NCI-H1694 (cell line): ENCODE data around the gene GNAS.

Source experiments
- DNase-seq: peaks from one replicate; lab custom pipeline; 2025; lab: John Stamatoyannopoulos, UW

GNAS gene

GRCh38 chr20:58854638-58855471 is 2.3 kb downstream of the GNAS start:
- DNase-seq: no peak

- no peak for DNase-seq
Measured at GRCh38 chr20:58855506-58856389, 3.2 kb downstream of the GNAS start.

GRCh38 chr20:58863044-58863790 is 10.7 kb downstream of the GNAS start:
- no peak for DNase-seq

GRCh38 chr20:58864346-58864745 is 11.8 kb downstream of the GNAS start:
- DNase-seq: no peak

- DNase-seq: no peak
Measured at GRCh38 chr20:58865843-58866242, 13.3 kb downstream of the GNAS start.

- no peak for DNase-seq
Measured at GRCh38 chr20:58867211-58867610, 14.7 kb downstream of the GNAS start.

GRCh38 chr20:58868795-58869194 is 16.3 kb downstream of the GNAS start:
- no peak for DNase-seq

- no peak for DNase-seq
Measured at GRCh38 chr20:58869662-58870227, 17.2 kb downstream of the GNAS start.

GRCh38 chr20:58870293-58871014 is 17.9 kb downstream of the GNAS start:
- DNase-seq: no peak

GRCh38 chr20:58871533-58872102 is 19.1 kb downstream of the GNAS start:
- no peak for DNase-seq

- no peak for DNase-seq
Measured at GRCh38 chr20:58874469-58874868, 22.0 kb downstream of the GNAS start.

GRCh38 chr20:58875111-58875510 is 22.6 kb downstream of the GNAS start:
- DNase-seq: no peak

- no peak for DNase-seq
Measured at GRCh38 chr20:58875541-58876134, 23.1 kb downstream of the GNAS start.

GRCh38 chr20:58876437-58876836 is 23.9 kb downstream of the GNAS start:
- no peak for DNase-seq

GRCh38 chr20:58877050-58877975 is 24.8 kb downstream of the GNAS start:
- no peak for DNase-seq

- DNase-seq: no peak
Measured at GRCh38 chr20:58877976-58878360, 25.5 kb downstream of the GNAS start.

- DNase-seq: no peak
Measured at GRCh38 chr20:58878399-58878798, 25.9 kb downstream of the GNAS start.

GRCh38 chr20:58880441-58880840 is 27.9 kb downstream of the GNAS start:
- DNase-seq: no peak

- no peak for DNase-seq
Measured at GRCh38 chr20:58880994-58881752, 28.7 kb downstream of the GNAS start.
